Skeletal muscle tissue (tissue), 4 donors: Measurements from ENCODE around the gene UBQLN1. TPM values are rescaled to one million over a fixed set of nuclear protein-coding genes. Genes with fewer than 3 reads are reported as not detected.

Experiments
- H3K27ac ChIP-seq: one replicate; pipeline ENCODE4 v1.7.0; 2013; ENCODE audit warnings: mild to moderate bottlenecking, low read depth, low read length, inconsistent platforms
- H3K27me3 ChIP-seq, 3 donors: one replicate each; pipeline ENCODE4 v1.7.0; 2013; ENCODE audit warnings: low read length in 3 of 3; ENCODE audit not compliant: control insufficient read depth in 3 of 3, insufficient read depth in 3 of 3
- H3K36me3 ChIP-seq, 3 donors: one replicate each; pipeline ENCODE4 v1.7.0; 2013; ENCODE audit warnings: low read length in 3 of 3; ENCODE audit not compliant: control insufficient read depth in 3 of 3, insufficient read depth in 3 of 3
- H3K4me1 ChIP-seq, 3 donors: one replicate each; pipeline ENCODE4 v1.7.0; 2013; ENCODE audit warnings: low read length in 3 of 3, mild to moderate bottlenecking in 3 of 3; ENCODE audit not compliant: control insufficient read depth in 3 of 3, insufficient read depth in 3 of 3
- H3K4me3 ChIP-seq, 3 donors: one replicate each; pipeline ENCODE4 v1.7.0; 2013; ENCODE audit warnings: low read length in 3 of 3
- H3K9ac ChIP-seq, 3 donors: one replicate each; pipeline ENCODE4 v1.7.0; 2013; ENCODE audit warnings: low read length in 3 of 3, mild to moderate bottlenecking in 3 of 3, moderate library complexity in 2 of 3, low read depth in 1 of 3
- H3K9me3 ChIP-seq, 3 donors: one replicate each; pipeline ENCODE4 v1.7.0; 2013; ENCODE audit warnings: low read length in 3 of 3; ENCODE audit not compliant: control insufficient read depth in 3 of 3
- total RNA-seq: library from RNA; depleted of rRNA; stranded (reverse); fragments of >200 nt; gene quantifications from one replicate; pipeline ENCODE4 v1.2.3, GENCODE V29; 2014
- donor health status: Osteomylitis.

Gene UBQLN1
- total RNA-seq, 1 donor from 2014 or later: 92.4 TPM

DNA sequence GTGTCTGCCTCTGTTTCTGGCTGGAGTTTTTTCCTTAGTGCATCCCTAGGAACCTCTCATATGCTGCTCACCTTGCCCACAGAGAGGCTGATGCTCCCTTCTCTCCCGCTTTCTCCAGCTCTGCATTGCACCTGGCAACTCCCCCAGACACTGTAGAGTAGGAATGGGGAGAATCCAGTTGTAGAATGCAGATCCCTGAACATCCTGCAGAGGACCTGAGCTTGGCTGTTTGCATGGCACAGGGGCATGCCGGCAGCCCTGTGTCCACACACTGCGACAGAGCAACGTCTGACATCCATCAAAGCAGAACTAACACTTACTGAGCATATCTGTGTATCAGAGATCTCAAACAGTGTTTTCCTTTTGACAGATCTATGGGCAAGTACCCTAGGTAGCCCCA, 65.0 kb downstream of the UBQLN1 start:
- H3K27ac ChIP-seq: no peak overlapping the region
- H3K4me3 ChIP-seq: no peak overlapping the region
- H3K36me3 ChIP-seq: peaks cover 5 to 13% (median 11%) of the 10 kb centered on the region in 3 donors
- no peaks in the 10 kb centered on the region for H3K27me3 ChIP-seq
- no peaks in the 10 kb centered on the region for H3K9me3 ChIP-seq
- H3K9ac ChIP-seq: no peak overlapping the region
- H3K4me1 ChIP-seq: no peaks in the 10 kb centered on the region

DNA sequence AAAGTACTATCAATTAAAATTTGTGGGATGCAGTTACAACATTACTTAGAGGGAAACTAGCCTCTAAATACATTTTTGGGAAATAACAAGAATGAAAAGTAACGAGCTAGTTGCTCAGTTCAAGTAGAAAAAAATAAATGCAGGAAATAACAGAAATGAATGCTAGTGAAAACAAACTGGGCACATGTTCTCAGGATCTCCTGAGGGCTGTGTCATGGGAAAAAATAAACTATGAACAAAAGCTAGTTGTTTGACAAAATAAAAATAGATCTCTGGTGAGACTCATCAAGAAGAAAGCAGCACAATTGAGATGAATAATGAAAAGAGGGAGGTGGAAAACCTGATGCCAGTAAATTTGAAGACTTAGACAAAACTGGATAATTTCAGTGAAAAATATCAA, 68.5 kb downstream of the UBQLN1 start:
- Histone ChIP-seq H3K4me1 (no peaks in the 10 kb centered on the region), H3K27ac (no peak overlapping the region), H3K27me3 (no peaks in the 10 kb centered on the region), H3K4me3 (no peak overlapping the region), H3K9me3 (no peaks in the 10 kb centered on the region), H3K9ac (no peak overlapping the region), H3K36me3 (peaks cover 0 to 6% (median 5%) of the 10 kb centered on the region in 3 donors)

DNA sequence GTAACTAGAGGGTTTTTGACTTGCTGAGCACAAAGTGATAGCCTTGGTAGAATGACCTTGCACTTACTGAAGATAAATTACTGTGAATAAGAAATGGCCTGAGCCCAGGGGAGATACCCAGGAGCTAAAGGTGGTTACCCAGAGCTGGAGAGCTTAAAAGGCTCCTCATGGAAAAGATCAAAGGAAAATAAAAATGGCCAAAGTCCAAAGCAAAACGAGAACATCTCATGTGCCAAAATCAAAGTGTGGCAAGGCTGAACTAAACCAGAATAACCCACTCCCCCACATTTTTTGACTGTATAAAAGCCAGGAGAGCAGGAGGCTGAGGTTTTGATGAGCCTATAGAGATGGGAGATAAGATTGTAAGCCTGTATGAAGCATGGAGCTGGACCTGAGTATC, 70.4 kb downstream of the UBQLN1 start:
- Histone ChIP-seq H3K27ac (no peak overlapping the region), H3K27me3 (no peaks in the 10 kb centered on the region)

GRCh38 chr9:83636813-83637212, 70.9 kb downstream of the UBQLN1 start:
- no peaks in the 10 kb centered on the region for H3K27me3 ChIP-seq
- no peaks in the 10 kb centered on the region for H3K4me1 ChIP-seq
- no peaks in the 10 kb centered on the region for H3K9me3 ChIP-seq
- no peak overlapping the region for H3K4me3 ChIP-seq
- no peaks in the 10 kb centered on the region for H3K36me3 ChIP-seq
- H3K27ac ChIP-seq: no peak overlapping the region
- H3K9ac ChIP-seq: no peak overlapping the region

More for the DNA sequence above, 70.4 kb downstream of the UBQLN1 start:
- H3K36me3 ChIP-seq: no peaks in the 10 kb centered on the region
- H3K4me1 ChIP-seq: no peaks in the 10 kb centered on the region
- H3K9me3 ChIP-seq: no peaks in the 10 kb centered on the region
- no peak overlapping the region for H3K4me3 ChIP-seq
- no peak overlapping the region for H3K9ac ChIP-seq

GRCh38 chr9:83633676-83634075, 74.1 kb downstream of the UBQLN1 start:
- H3K9ac ChIP-seq: no peak overlapping the region
- no peaks in the 10 kb centered on the region for H3K27me3 ChIP-seq
- H3K36me3 ChIP-seq: peaks cover 0 to 5% (median 2%) of the 10 kb centered on the region in 3 donors
- no peak overlapping the region for H3K4me3 ChIP-seq
- no peak overlapping the region for H3K27ac ChIP-seq
- H3K4me1 ChIP-seq: no peaks in the 10 kb centered on the region
- H3K9me3 ChIP-seq: no peaks in the 10 kb centered on the region

GRCh38 chr9:83633255-83633654, 74.5 kb downstream of the UBQLN1 start:
- H3K9ac ChIP-seq: no peak overlapping the region
- H3K27me3 ChIP-seq: no peaks in the 10 kb centered on the region
- H3K4me3 ChIP-seq: no peak overlapping the region
- no peaks in the 10 kb centered on the region for H3K9me3 ChIP-seq
- no peaks in the 10 kb centered on the region for H3K4me1 ChIP-seq
- H3K27ac ChIP-seq: no peak overlapping the region
- peaks cover 0 to 5% (median 2%) of the 10 kb centered on the region in 3 donors for H3K36me3 ChIP-seq

DNA sequence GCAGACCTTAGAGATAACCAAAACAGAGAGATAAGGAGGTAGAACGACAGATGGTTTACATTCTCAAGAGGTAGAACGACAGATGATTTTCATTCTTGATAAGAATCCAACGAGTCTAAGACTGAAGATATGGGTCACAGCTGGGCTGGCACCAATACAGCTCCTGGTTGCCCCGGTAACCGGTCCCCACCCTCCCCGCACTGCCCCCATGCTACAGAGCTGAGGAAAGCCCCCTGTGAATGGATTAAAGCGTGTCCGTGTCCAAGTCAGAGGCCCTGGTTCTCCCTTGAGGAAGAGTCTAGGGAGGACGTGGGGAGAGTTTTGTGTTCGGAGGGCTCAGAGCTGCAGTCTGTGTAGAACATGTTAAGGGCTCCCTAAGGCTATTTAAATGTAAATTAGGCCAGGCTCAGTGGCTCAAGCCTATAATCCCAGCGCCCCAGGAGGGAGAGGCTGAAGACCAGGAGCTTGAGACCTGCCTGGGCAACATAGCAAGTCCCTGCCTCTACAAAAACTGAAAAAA, 76.8 kb downstream of the UBQLN1 start:
- Histone ChIP-seq H3K9me3 (no peaks in the 10 kb centered on the region), H3K36me3 (peaks cover 5 to 8% (median 6%) of the 10 kb centered on the region in 3 donors), H3K9ac (no peak overlapping the region), H3K27me3 (no peaks in the 10 kb centered on the region), H3K4me1 (no peaks in the 10 kb centered on the region), H3K27ac (no peak overlapping the region), H3K4me3 (no peak overlapping the region)

- H3K27me3 ChIP-seq: no peaks in the 10 kb centered on the region
- H3K9ac ChIP-seq: no peak overlapping the region
- H3K27ac ChIP-seq: no peak overlapping the region
- no peaks in the 10 kb centered on the region for H3K9me3 ChIP-seq
- H3K4me3 ChIP-seq: no peak overlapping the region
- H3K4me1 ChIP-seq: no peaks in the 10 kb centered on the region
- peaks cover 5 to 8% (median 6%) of the 10 kb centered on the region in 3 donors for H3K36me3 ChIP-seq
These were observed 78.2 kb downstream of the UBQLN1 start for GRCh38 chr9:83629433-83630104.

DNA sequence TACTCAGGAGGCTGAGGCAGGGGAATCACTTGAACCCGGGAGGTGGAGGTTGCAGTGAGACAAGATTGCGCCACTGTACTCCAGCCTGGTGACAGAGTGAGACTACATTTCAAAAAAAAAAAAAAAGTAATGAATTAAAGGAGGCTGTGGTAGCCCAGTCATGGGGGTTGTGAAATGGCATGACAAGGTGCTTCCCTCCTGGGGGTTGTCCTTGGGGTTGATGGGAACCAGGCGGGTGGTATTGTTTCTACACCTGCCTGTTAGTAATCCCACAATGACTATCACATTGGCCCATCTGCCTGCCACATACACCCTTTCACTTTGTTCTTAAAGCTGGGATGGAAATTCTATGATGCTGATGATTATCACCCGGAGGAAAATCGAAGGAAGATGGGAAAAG, 79.2 kb downstream of the UBQLN1 start:
- Histone ChIP-seq H3K9me3 (no peaks in the 10 kb centered on the region), H3K27me3 (no peaks in the 10 kb centered on the region), H3K9ac (no peak overlapping the region), H3K4me1 (peaks cover 4 to 5% (median 4%) of the 10 kb centered on the region in 3 donors), H3K4me3 (no peak overlapping the region), H3K36me3 (peaks cover 5 to 8% (median 6%) of the 10 kb centered on the region in 3 donors), H3K27ac (no peak overlapping the region)

GRCh38 chr9:83625178-83625577, 82.6 kb downstream of the UBQLN1 start:
- Histone ChIP-seq H3K4me3 (no peak overlapping the region), H3K4me1 (peaks cover 6 to 8% (median 7%) of the 10 kb centered on the region in 3 donors), H3K9me3 (no peaks in the 10 kb centered on the region), H3K9ac (no peak overlapping the region), H3K27ac (no peak overlapping the region), H3K36me3 (peaks cover 5 to 8% (median 6%) of the 10 kb centered on the region in 3 donors), H3K27me3 (no peaks in the 10 kb centered on the region)
